ENCODE measurements around the gene SNX27.
"Not testable (repeated sequence)": the region's sequence is repeated elsewhere in the genome, so short reads cannot be mapped to it uniquely, and the experiment has no call there.

The SNX27 gene

GRCh38 chr1:151641229-151641628 is 29.4 kb downstream of the SNX27 start:
- DNase-seq, result no peak

GRCh38 chr1:151643085-151643484 is 31.2 kb downstream of the SNX27 start:
- not testable (repeated sequence) for DNase-seq

- DNase-seq, result no peak
Measured at GRCh38 chr1:151644001-151644400, 32.2 kb downstream of the SNX27 start.

GRCh38 chr1:151653397-151653796 is 41.5 kb downstream of the SNX27 start:
- DNase-seq, result no peak

- no peak for DNase-seq
Measured at GRCh38 chr1:151655371-151655770, 43.5 kb downstream of the SNX27 start.

- no peak for DNase-seq
Measured at GRCh38 chr1:151661751-151662150, 49.9 kb downstream of the SNX27 start.

- no peak for DNase-seq
Measured at GRCh38 chr1:151668090-151668489, 56.2 kb downstream of the SNX27 start.

GRCh38 chr1:151670036-151670675 is 58.3 kb downstream of the SNX27 start:
- DNase-seq, result not testable (repeated sequence)

GRCh38 chr1:151673407-151673806 is 61.6 kb downstream of the SNX27 start:
- no peak for DNase-seq

GRCh38 chr1:151680391-151680790 is 68.5 kb downstream of the SNX27 start:
- no peak for DNase-seq

- no peak for DNase-seq
Measured at GRCh38 chr1:151680826-151681225, 69.0 kb downstream of the SNX27 start.

- no peak for DNase-seq
Measured at GRCh38 chr1:151681923-151682322, 70.1 kb downstream of the SNX27 start.

- DNase-seq, result not testable (repeated sequence)
Measured at GRCh38 chr1:151682901-151683300, 71.1 kb downstream of the SNX27 start.

- DNase-seq, result no peak
Measured at GRCh38 chr1:151684128-151684527, 72.3 kb downstream of the SNX27 start.

GRCh38 chr1:151686561-151686960 is 74.7 kb downstream of the SNX27 start:
- no peak for DNase-seq

- no peak for DNase-seq
Measured at GRCh38 chr1:151689494-151689893, 77.6 kb downstream of the SNX27 start.

- DNase-seq, result no peak
Measured at GRCh38 chr1:151692226-151692625, 80.4 kb downstream of the SNX27 start.

- DNase-seq, result no peak
Measured at GRCh38 chr1:151693057-151693651, 81.3 kb downstream of the SNX27 start.

- no peak for DNase-seq
Measured at GRCh38 chr1:151701515-151701914, 89.7 kb downstream of the SNX27 start.

GRCh38 chr1:151702936-151703335 is 91.1 kb downstream of the SNX27 start:
- DNase-seq, result no peak

GRCh38 chr1:151703813-151704212 is 92.0 kb downstream of the SNX27 start:
- no peak for DNase-seq

- DNase-seq, result no peak
Measured at GRCh38 chr1:151704246-151704645, 92.4 kb downstream of the SNX27 start.

GRCh38 chr1:151705146-151705545 is 93.3 kb downstream of the SNX27 start:
- no peak for DNase-seq

- no peak for DNase-seq
Measured at GRCh38 chr1:151705753-151706463, 94.1 kb downstream of the SNX27 start.
